Stimulated activated CD8-positive, alpha-beta memory T cell treated with anti-CD3 and anti-CD28 coated beads, Interleukin-7, amount 100 ng/mL, for 4 hours (primary cell): ENCODE measurements around the gene CACNG3.
A peak's percentile ranks its signal among the peaks of the same experiment; 100 is the strongest.
"Not testable (repeated sequence)": the region's sequence is repeated elsewhere in the genome, so short reads cannot be mapped to it uniquely, and the experiment has no call there.

Experiments used
- DNase-seq, 2 donors: peaks; one replicate each; pipeline ENCODE4 v3.0.0-alpha.2; 2020; ENCODE audit warnings: low read depth in 2 of 2

The CACNG3 gene

DNA sequence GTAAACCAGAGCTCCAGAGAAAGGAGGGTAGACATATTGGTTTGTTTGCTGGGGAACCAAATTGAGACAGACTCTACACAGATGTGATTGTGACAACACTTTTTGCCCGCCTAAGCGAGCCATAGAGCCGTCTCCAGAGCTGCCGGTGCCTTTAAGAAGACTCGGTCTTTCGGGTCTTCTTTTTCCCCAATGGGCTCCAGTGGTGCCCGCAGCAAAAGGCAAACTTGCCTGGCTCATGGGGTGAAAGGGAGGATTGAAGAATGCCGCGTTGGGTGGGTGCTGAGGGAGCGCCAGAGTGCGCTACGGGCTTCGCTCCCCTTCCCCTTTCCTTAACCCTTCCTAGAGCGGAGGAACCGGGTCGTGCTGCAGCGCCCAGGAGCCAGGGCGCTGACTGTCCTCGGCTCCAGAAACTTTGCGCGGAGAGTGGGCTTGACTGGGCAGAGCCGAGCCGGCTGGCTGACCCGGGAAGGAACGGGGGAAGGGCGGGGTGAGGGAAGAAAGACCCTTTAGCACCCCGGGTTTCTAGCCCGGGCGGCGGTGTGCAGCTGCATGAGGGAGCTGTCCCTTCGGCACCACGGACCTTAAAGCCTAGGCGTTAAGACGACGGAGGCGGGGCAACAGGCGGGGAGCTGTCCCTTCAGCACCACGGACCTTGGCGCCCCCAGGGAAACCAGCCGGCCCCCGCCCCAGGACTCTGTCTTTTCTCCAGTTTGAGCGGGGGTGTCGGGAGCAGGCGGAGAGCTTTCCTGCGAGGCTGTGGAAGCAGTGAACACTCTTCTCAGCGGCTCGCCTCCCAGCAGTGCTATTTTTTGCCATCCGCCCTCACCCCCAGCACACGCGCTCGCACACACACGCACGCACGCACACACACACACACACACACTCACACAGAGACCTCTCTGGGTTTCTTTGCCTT is at the start of gene CACNG3:
Gene CACNG3, plus strand, starts transcription at position 880 of the 916 bp plus-strand sequence. CDS start 420 bp downstream, outside the sequence.
- DNase-seq: peak in 1 of 2 donors; percentile 11

DNA sequence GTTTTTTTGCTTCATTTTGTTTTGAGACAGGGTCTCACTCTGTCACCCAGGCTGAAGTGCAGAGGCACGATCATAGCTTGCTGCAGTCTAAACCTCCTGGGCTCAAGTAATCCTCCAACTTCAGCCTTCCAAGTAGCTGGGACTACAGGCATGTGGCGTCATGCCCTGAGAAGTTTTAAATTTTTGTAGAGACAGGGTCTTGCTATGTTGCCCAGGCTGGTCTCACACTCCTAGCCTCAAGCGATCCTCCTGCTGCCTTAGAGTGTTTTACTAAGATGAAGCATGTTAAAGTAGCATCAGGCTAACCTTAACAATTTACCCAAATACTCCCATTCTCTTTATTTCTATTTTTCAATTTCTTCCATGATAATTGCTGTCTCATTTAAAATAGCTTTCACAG is 49.2 kb upstream of the CACNG3 start:
- no peak for DNase-seq

DNA sequence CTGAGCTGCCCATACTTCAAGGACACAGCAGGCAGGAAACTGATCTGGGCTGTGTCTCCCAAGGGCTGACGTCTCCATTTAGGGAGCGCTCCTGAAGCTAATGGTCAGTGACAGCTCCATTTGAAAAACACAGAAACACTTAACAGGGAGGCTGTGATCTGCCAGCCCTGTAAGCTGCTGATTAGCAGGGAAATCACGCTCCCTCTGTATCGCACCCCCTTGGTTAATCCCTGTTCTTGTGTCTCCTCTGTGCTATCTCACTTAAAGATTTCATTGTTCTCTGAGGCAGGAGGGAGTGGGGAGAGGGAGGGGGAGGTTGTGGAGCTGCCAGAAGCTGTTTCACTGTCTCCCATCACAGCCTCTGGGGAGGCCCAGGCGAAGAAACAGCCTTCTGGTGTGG is 47.4 kb upstream of the CACNG3 start:
- no peak for DNase-seq

DNA sequence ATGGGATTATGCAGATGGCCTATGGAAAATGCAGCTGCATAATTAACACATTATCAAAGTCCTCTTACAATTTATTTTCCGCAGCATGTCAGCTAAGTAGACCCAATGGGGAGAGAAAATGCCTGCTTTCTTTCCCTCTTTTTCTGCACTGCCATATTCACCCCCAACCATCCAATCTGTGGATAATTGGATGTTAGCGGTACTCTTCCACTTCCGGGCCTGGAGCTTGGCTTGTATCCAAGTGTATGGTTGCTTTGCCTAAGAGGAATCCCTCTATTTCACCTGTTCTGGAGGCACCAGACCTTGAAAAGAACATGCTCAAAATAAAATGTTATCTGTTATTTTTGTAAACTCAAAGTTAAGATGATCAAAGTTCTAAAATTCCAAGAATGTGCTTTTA is 41.1 kb upstream of the CACNG3 start:
- no peak for DNase-seq

DNA sequence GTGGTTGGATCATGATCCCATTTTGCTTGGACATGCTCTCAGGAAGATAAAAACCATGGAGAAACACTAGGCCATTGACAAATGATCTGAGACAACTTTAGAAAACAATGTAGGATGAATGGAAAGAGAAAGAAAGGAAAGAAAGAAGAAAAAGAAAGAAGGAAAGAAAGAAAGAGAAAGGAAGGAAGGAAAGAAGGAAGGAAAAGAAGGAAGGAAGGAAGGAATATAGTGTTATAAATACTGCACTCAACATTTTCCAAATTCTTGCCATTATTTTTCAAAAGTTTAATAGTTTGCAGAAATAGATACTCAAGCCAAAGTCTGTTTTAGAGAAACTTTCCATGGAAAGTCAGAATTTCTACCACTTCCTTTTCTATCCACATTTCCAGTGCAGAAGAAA is 39.2 kb upstream of the CACNG3 start:
- DNase-seq: no peak

DNA sequence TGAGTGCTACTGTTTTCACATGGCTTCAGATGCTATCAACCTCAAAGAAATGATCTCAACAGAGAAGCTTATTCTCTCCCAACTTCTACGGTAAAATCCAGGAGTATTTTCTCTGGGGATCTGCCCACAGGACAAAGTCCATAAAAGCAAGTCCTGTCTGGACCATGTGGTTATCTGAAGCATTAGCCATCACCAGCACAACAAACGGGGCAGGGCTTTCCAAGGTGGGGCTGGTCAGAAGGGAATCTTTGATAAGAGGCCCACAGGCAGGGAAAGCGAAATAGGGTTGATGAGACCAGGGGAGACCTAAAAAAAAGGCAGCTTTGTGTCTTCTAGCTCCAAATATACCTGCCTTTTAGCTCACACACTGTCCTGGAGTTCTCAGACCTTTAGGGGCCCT is 38.7 kb upstream of the CACNG3 start:
- no peak for DNase-seq

DNA sequence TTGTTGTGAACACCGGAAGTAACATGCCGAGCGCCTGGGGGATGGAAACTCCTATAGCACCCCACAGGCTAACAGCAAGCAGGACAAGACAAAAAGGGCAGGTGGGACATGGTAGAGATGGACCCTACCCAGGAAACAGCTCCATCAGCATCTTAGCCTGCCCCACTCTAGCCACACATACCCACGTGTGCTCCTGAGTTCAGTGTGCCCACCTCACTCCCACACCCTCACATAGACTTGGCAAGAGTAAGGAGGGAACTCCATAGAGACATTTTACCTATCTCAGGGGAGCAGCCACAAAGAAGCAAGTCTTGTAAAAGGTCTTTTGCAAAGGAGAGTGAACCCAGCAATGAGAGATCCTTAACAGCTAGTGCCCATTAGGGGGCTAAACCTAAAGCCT is 37.8 kb upstream of the CACNG3 start:
- no peak for DNase-seq

DNA sequence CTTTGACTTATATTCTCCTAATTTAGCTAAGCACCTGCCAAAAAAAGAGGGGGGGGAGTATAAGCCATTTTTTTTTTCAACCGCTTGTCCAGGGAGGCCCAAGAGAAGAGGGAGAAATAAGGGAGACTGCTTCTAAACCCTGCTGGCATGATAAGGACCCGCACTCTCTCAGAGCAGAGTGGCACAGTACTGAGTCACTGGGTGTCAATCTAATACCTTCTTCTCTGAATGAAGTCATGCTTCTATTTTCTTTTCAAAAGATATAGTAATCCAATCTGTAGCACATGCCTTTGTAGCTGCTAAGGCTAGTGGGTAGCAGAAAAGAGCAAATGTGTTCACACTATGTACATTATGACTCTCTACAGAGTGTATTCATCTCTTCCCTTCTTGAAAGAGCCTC is 34.9 kb upstream of the CACNG3 start:
- no peak for DNase-seq

DNA sequence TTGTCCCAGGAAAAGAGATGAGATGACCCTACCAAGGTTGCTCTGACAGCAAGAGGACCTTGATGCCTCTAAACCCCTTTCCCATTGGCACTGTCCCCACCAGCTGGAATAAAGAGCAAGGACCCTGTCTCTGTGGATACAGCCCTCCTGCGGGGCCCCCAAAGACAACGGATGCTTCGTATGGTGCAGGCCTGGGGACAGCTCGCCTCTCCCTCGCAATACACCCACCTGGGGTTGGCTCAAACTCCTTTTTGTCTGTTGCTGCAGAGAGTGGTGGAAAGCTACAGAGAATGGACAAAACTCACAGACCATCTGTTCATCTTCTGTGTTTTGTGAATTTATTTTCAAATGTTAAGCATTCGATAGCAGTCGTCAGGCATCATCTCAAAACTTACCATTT is 27.6 kb upstream of the CACNG3 start:
- DNase-seq: no peak

DNA sequence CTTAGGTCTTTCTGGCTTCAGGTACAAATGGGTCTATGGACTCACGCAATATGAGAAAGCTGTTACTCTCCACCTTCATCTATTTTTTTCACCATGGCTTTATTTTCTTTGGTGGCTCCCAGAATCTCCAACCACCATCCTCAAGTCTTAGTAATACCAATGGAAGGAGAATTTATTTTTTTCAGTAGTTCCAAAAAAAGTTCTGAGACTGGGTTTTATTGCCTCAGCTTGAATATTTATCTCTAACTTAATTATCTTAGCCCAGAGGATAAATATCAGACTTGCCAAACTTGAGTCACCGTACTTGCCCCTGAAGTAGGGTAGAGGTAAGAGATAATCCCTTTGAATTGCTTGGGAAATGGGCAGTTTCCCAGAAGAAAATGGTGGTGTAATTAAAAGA is 23.2 kb upstream of the CACNG3 start:
- no peak for DNase-seq

DNA sequence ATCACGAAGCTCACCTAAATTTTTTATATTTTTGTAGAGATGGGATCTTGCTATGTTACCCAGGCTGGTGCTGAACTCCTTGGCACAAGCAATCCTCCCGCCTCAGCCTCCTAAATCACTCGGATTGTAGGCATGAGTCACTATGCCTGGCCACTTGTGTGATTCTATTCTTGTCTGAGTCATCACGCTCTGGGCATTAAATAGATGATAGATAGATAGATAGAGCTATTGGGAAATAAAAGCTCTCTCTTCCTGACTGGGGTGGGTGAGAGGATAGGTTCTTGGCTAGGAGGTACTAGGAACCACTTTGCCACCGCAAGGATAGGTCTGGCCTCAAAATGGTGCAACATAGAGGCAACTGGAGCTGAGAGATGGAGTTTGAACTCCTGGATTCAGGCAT is 21.4 kb upstream of the CACNG3 start:
- DNase-seq: no peak

DNA sequence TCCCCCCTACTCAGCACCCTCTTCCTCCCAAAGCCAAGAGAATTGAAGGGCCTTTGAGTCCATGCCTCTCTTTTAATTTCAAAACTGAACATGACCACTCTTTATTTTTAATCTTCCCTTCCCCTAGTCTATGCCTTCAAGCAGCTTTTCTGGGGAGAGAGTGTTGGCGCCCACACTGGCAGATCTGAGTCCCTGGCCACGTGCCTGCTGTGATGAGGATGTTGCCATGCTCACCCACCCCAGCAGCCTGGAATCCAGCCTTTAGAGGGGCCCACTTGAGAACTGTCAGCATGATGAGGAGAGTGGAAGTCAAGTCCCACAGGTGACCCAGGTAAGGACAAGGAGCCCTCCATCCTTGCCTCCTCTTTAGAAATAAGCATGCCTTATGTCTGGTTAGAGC is 20.3 kb upstream of the CACNG3 start:
- DNase-seq: no peak

DNA sequence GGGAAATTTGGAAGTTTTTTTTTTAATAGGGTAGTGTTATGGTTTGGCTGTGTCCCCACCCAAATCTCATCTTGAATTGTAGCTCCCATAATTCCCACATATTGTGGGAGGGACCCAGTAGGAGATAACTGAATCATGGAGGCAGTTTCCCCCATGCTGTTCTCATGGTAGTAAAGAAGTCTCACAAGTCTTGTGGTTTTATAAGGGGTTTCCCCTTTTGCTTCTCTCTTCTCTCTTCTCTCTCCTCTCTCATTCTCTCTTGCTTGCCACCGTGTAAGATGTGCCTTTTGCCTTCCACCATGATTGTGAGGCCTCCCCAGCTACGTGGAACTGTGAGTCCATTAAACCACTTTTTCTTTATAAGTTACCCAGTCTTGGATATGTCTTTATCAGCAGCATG is 17.3 kb upstream of the CACNG3 start:
- not testable (repeated sequence) for DNase-seq

DNA sequence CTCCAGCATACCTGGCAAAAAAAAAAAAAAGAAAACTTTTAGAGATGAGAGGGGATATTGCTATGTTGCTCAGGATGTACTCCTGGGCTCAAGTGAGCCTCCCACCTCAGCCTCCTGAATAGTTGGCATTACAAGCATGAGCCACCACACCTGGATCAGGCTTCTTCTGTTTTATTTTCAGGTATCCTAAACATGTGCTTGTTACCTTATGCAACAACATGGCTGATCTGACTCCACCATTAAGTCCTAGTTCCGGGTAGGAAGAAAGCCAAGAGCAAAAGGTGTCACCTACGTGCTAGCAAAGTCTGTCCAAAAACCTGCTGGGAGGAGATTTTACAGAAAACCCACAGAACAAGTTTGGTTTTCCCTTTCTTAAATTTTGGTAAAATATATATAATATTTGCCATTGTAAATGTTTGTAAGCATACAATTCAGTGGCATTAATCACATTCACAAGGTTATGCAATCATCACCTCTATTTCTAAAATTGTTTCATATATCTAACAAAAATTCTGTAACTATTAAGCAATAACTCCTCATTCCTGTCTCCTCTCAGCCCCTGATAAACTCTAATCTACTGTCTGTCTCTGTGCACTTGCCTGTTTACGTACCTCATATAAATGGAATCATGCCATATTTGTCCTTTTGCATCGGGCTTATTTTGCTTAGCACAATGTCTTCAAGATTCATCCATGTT is 9.1 kb upstream of the CACNG3 start:
- no peak for DNase-seq

DNA sequence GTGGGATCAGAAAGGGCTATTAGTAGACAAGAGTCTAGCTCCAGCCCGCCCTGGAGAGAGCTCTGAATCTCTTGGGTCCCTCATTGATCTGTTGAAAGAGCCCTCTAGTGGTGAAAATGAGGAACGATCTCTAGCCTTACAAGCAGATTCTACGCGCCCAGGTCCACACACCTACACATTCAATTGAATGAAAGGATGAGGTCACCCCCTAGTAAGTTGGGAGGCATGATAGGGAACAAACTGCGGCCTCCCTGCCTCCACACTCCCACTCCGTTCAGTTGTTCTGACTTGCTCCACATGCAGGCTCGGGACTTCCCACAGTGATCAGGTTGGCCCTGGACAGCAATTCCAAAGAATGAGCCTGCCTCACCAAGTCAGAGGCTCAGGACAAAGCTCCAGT is 2.9 kb upstream of the CACNG3 start:
- peak in 1 of 2 donors; percentile 3 for DNase-seq

DNA sequence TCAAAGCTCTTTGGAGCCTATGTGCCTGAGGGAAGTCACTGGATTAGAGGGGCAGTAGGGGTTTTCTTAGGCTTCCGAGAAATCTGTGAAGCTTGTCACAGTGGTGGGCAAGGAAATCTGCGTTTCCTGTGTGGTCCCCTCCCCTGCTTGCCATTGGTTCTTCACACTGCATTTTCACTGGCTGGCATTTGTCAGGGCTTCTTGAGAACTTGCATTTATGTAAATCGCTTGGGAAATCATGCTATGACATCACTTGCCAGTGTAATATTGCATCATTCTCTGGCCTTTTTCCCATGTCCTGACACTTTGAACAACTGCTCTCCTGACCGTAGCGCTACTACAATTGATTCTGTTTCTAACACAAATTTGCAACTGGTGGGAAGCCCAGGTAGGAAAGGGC is 1.8 kb downstream of the CACNG3 start:
- DNase-seq: no peak

DNA sequence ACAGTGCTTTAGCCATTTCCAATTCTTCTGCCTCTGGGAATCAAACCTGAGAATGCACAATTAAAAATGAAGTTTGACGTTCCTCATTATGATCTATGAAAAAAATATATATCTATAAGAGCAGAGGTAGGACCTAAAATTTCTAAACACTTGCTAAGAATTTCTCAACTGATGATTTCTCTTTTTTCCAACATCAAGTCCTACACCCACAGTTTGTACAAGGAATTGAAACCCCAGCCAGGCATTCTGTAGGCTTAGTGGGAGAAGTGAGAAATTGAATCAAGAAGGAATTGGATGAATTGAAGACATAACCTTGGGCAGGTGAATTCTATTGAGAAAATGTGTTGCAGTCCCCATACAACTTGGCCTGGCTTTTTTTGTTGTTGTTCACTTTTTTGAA is 2.7 kb downstream of the CACNG3 start:
- no peak for DNase-seq

DNA sequence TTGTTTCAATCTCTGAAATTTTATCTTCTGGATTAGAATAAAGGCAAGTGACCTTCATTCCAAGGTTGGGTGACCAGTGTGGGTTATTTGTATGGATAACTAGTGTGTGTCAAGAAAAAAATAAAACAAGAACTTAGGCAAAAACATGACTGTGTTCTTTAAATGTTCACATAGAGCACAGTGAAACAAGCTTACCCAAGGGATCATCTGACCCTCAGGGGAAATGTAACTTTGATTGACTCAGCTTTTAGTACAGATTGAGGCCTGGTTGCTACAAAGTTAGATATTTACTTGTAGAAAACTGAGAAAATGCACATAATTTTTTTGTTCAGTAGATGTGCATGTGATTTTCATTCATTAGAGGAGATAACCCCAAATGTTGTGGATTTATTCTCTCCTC is 6.7 kb downstream of the CACNG3 start:
- DNase-seq: no peak

DNA sequence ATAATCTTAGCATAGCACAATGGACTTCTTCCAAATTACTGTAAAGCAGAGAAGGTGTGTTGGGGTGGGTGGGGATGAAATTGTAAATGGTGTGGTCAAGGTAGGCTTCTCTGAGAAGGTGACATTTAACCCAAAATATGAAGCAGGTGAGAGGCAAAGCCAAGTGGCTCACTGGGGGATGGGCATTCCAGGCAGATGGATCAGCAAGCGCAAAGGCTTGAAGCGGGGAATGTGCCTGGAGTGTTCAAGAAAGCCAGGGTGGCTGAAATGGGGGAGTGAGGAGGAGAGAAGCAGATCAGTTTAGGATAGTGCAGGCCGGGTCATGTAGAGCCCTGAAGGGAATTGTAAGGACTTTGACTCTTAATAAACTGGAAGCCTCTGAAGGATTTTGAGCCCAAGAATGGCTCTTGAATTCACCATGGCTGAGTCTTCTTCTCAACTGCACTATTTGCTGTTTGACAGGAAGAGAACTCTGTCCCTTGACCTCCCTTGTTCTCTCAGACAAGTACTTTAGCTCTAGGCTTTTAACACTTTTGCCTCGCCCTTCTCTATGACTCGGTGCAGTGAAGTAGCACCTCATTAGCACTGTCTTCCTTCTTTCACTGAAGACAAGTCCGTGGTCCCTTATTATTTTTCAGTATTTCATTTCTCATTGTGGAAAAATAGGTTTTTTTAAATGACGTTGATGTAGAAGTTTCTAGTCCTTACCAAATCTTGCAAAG is 14.7 kb downstream of the CACNG3 start:
- no peak for DNase-seq

DNA sequence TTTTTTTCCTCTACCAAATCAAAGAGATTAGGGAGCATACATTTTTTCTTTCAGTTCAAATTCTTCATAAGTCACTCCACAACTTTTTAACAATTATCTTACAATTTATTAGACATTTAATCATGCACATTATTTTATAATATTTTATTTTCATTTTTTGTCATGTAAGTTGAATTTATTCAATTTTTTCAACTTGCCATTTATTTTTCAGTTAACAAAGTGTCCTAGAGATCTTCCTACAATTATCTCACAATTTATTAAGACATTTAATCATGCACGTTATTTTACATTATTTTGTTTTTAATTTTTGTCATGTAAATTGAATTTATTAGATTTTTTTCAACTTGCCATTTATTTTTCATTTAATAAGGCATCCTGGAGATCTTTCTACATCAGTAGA is 16.2 kb downstream of the CACNG3 start:
- no peak for DNase-seq

DNA sequence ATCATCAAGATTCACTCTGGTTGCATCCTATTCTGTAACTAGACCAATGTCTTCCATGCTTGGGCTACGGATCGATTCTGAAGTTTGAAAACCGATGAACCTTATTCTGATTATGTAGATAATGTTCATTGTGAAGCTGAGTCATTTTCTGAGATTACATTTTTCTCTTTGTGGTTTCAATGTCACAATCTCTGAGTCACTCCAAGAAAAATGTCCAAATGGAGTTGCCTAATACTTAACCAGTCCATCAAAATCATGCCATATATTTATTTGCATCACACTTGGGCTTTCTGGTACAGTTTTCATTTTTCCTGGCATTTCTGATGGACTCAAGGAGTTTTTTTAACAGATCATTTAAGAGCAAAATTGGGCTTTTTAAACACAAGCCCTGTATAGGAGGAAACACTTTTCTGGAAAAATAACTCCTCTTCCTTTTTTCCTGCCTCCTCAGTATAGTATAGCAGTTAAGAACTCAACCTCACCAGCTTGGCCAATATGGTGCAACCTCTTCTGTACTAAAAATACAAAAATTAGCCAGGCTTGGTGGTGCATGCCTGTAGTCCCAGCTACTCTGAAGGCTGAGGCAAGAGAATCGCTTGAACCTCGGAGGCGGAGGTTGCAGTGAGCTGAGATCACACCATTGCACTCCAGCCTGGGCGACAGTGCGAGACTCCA is 17.5 kb downstream of the CACNG3 start:
- no peak for DNase-seq

DNA sequence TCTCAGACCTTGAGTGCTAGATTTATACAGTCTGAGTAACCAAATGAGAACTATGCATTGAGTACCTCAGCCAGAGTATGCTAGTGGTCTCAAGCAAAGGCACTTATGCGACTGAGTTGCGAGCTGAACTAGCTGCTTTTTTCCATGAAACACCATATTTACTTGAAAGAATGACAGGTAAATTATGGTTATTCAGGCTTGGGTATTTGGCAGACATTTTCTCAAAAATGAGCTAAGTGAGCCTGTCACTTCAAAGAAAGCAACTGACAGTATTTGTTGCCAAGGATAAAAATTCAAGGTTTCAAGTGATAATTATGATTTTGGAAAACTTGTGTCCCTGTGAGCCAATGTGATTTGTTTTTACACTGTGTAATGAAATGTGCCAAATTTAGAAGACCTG is 19.3 kb downstream of the CACNG3 start:
- DNase-seq: no peak
